ENCODE data around the gene LKAAEAR1. TPM values are rescaled to one million over a fixed set of nuclear protein-coding genes. Genes with fewer than 3 reads are reported as not detected.
A peak's percentile ranks its signal among the peaks of the same experiment; 100 is the strongest.

LKAAEAR1 gene
- polyA plus RNA-seq, 5 donors, result 0.30 to 1.3 (median 0.54) TPM; not detected in 2

DNA sequence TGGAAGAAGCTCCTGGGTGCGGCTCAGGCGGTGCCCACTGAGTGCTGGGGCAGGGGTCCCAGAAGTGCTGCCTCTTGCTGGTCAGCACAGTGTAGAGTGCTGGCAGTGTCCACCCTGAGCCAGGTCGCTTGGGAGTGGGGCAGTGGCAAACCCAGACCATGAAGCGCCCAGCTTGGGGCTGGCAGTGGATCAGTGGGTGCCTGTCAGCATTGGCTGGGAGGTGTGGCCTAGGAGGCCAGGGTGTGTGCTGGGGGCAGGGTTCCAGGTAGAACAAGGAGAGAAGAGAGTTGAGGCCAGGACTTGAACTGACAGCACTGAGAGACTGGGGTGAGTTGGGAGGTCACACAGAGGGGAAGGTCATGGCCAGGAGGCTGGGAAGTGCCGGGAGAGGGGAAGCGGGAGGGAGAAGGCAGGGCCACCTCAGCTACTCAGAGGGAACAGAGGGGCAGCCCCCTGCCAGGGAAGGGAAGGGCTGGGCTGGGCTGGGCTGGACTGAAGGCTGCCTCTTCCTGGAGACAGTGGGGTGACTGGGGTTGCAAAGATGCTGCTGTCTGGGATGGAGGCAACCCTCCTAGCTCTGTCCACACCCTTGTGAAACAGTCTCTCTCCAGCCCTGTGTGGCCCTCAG, 17.1 kb downstream of the LKAAEAR1 start:
- DNase-seq, result no peak

DNA sequence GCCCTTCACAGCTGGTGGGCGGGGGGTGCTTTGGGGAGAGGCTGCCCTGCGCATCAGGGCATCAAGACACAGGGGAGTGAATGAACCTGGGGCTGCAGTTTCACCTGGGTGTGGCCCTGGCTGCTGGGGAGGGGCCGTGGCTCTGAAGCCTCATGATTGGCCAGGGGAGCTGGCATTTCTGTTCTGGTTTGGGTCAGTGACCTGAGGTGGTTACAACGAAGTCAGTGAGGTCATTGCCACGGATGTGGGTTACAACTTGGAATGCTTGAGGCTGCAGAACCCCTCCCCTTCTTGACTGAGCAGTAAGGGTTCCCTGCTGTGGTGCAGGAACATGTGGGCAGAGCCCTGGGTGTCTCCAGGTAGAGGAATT, 18.2 kb downstream of the LKAAEAR1 start:
- no peak for DNase-seq

DNA sequence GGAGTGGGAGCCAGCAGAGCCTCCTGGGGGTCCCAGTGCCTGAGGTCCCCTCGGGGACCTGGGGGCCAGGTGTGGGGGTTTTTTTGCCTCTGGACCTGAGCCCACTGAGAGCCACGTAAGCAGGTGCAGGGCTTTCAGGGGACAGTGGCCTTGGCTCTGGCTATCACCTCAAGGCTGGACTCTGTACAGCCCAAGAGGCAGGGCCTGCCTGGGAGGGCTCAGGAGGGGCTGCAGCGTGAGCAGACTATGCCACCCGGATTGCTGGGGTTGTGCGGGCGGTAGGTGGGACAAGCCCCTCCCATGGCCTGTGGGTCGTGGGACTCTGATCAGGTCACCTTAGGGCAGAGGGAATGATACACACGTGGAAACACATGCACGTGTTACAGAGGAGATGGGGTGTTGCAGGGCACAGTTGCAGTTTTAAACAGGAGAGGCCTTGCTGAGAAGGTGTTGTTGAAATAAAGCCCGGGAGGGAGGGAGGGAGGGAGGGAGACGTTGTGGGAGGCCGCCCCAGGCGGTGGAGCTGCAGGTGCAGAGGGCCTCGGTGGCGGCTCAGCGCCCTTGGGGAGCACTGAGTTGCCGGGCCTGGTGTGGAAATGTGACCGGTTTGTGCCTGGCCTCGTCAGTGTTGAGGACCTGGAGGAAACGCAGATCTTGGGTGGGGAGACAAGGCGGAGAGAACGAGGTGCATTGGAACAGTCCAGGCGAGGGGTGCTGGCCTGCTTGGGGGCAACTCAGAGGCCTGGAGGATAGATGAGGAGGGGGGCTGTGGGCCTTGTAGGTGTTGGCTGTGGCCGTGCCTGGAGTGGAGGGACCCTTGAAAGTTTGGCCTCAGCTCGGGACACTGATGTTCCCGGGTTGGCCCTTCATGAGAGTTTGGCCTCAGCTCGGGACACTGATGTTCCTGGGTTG, 18.9 kb downstream of the LKAAEAR1 start:
- no peak for DNase-seq

DNA sequence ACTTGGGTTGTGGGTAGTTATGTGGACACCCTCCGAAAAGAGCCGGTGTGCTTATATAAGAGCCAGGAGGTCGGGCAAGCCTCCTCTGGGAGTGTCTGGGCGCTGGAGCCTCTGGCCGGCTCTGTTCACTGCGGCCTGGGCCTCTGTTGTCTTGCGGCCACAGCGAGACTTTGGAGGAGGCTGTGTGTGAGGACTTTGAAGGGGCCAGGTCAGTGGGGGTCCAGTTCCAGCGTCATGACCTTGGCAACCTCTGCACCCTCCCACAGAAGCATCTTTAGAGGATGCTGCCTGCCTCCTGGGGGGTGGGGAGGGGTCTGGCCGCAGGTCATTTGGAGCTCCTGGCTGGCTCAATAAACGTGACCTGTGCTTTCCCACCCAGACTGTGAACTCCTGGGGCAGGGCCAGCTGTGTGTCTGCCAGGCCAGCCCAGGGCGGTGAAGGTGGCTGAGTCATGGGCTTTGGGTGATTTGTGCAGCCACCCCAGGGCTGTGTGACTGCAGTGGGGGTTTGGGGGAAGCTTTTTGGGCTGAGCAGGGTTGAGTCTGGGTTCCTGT, 20.0 kb downstream of the LKAAEAR1 start:
- no peak for DNase-seq

DNA sequence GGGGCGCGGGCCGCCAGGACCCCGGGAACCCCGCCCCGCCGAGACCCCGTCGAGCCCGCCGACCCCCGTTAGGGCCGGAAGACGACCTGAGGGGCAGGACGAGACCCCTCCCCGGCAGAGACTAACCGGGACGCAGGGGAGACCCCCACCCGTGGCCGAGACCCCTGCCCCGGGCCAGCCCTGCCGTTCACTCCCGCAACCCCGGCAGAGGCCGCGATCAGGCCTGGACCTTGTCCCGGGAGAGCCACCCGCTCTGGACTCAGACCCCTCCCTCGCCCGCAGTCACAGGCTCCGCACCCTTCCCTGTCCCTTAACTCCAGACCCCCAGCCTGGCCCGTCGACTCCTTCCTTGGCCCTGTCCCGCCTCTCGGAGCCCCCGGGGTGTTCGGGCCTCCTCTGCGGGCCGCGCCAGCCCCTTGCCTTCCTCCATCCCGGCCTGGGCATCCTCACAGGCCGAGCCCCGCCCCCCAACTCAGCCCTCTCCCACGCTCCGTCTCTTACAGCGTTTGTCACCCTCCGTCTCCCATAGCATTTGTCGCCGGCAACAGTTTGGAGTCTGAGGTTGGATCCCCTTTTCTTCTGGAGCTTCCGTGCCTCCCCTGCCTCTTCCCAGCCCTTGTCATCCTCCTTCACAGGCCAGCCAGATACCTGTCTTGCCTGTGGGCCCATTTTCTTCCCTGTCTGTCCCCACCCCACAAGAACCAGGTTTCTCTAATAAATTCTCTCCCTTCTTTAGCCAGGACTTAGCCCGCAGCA, 20.6 kb downstream of the LKAAEAR1 start:
- no peak for DNase-seq

DNA sequence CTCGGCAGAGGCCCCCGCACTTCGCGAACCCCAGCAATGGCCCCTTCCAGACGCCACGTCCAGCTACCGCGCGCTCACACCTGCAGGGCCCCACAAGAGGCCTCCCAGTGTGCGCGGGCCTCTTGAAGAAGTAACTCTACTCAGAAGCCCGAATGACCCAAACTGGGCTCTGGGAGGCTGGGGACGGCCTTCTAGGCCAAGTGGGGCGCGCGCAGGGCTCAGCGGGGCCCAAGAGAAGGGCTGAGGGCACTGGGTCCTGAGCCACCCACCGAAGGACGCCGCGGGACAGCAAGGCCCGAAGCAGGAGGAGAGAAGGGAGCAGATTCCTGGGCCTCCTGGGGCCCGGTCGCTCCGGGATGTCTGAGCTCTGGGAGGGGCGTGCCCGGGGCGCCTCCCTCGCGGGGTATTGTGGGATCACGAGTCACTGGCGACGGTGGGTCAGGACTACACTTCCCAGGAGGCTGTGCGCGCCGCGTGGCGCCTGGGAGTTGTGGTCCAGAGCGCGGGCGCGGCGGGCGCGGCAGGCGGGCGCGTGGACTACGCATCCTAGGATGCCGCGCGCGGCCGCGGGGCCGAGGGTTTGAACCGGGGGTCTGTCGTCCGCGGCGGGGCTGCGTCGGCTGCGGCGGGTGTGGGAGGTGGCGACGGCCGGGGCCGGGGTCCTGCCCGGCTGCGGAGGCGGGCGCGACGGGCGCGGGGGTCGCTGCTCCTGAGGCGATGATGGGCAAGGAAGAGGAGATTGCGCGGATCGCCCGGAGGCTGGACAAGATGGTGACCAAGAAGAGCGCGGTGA, 21.4 kb downstream of the LKAAEAR1 start, which contains the start of gene TCEA2:
Gene TCEA2 (plus strand): TSS at position 603 of the 793 bp plus-strand sequence. CDS start 115 bp downstream, at position 718.
- DNase-seq, result peak; percentile 95 to 96

DNA sequence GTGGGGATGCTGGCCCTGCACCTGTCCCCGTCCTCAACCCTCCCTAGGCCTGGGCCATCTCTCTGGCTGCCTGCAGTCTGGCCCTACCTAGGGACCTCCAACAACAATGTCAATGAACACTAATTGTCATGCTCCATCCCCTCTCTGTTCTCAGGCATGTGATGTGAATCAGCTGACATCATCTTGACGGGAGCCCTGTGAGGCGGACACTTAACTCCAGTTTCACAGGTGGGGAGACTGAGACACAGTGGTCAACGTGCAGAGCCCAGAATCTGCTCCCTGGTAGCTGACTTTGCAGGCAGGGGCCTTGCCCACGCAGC, 22.0 kb downstream of the LKAAEAR1 start:
- DNase-seq, result no peak

DNA sequence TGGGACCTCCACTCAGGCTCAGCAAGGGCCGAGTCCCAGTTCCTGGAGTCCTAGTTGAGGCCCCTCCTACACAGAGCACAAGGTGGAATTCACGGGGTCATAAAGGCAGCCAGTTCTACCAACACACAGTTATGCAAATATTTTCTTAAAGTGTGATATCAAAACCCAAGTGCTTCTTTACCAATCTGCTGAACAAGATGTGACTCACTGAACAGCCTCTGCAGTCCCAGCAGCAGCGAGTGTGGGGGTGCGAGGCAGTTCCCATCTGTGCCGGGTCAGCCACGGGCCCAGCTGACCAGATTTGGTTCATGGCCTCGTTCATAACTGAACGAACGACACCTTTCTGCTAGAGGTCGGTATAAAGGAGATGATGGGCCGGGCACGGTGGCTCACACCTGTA, 25.7 kb downstream of the LKAAEAR1 start:
- no peak for DNase-seq

DNA sequence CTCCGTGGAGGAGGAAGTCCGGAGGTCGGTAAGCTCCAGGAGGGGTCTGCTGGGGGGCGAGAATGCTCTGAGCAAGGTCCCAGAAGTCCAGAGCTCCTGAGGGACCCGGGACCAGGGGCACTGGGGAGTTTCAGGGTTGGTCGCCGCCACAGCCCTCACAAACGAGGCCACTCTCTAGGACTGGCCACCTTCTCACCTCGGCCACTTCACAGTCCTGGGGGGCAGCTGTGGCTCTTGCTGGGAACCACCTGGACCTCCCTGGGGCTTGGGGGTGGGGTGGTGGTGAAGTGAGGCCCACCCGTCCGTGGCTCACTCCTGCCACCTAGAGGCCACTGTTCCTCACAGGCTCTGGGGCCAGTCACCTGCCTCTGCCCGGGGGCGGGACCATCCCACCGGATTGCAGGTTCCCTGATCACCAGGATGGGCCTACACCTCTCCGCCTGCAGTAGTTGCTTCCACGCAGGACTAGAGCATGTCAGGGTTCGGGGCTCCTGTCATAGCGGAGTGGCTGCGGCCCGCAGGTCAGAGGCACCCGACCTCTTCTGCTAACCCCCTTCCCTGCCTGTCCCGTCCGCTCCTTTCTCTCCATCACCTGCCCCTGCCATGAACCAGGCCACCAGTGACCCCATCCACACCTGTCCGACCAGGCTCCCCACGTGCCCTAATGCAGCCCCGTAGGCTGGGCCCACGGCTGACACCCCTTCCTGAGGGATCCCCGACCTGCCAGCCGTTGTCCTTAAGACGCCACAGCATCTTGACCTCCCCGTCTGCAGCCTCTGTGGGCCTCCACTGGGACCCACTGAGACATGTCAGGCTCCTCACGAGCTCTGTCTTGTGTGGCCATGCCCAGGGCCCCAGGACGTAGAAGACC, 26.3 kb downstream of the LKAAEAR1 start:
- DNase-seq, result no peak

DNA sequence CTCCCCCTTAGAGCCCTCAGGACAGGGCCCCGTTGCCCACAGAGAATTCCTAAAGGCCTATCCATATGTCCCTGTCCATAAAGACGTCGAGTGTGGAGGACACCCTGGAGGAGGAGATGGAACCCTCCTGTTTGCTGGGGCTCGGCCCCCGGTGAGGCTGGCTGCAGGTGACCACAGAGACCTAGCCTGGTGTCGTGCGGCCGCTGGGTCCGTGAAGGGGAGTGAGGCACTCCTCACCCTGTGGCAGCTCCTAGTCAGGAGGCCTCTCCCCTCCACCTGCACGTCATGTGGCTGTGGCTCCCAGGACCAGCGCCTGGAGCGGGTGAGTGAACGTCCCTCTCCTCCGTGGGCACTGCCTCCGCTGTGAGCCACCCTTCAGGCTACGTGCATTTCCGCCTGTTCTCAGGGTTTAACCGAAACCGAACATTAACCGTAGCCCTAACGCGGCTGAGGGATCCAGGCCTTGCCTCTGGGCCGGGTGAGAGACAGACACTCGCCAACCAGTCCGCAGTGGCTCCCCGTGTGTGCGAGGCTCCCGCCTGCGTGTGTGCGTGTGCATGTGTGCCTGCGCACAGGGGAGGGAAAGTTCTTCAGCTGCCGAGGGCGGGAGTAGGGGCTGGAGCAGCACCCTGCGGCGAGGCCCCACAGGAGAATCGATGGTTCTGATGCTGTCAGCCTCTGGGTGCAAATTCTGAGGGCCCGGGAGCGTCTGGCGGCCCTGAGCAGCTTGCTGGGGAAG, 27.1 kb downstream of the LKAAEAR1 start:
- no peak for DNase-seq

DNA sequence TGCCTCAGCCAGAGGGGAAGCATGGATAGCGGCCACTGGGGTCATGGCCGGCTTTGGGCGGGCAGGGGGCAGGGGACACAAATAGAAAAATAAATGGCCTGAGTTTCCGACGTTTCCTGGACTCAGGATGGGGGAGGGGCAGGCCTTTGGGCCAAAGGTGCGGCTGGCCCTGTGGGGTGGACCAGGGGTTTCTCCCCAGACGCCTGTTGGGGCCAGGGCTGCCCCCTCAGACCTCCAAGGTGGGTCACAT, 27.6 kb downstream of the LKAAEAR1 start:
- no peak for DNase-seq

DNA sequence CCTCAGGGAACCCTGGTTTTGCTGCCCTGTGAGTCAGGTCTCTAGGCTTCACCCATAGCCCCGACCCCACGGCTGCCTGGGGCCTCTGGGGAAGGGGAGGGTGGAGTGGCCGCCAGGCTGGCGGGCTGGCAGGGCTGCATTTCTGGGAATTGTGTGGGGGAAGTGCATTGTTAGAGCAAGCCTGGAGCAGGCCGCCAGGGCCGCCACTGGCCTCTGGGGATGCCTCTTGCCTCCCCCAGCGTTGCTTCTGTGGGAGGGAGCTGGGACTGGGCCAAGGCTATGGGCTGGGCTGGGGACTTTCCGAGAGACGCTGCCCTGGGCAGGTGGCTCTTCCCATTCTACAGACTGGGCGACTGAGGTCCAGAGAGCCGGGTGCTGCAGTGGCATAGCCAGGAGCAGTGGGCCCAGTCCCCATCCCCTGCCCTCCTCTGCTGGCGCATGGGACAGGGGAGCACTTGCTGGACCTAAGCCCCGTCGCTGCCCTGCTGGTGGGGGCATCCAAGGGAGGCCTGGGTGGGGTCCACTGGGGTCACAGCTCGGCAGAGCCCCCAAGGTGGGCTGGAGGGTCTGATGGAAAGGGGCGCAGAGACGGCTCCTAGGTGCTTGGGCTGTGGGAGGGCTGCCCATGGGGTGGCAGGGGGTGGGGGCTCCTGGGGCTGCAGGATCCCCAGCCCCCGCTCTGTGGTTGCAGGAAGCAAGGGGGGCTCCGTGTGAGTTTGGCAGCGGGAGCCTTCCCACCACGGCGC, 28.1 kb downstream of the LKAAEAR1 start:
- DNase-seq, result peak in 1 of 2 donors; percentile 61

DNA sequence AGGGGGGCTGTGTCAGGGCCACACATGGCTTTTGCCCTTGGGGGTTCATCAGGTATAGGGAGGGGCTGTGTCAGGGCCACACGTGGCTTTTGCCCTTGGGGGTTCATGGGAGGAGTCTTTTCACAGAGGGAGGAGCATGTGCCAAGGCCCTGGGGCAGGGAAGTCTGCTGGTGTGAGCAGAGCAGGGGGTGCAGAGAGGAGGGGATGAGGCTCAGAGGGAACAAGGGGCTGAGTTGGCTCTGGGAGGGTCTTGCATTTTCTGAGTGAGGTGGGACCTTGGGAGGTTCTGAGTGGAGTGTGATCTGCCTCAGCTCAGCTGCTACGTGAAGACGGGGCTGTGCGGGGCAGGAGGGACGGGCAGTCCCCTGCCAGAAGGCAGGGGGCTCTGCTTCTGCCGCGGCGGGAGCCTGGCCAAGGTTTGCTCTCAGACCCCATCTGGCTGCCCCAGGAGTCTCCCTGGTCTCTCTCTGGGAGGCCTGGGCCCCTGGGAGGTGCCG, 28.8 kb downstream of the LKAAEAR1 start:
- no peak for DNase-seq

DNA sequence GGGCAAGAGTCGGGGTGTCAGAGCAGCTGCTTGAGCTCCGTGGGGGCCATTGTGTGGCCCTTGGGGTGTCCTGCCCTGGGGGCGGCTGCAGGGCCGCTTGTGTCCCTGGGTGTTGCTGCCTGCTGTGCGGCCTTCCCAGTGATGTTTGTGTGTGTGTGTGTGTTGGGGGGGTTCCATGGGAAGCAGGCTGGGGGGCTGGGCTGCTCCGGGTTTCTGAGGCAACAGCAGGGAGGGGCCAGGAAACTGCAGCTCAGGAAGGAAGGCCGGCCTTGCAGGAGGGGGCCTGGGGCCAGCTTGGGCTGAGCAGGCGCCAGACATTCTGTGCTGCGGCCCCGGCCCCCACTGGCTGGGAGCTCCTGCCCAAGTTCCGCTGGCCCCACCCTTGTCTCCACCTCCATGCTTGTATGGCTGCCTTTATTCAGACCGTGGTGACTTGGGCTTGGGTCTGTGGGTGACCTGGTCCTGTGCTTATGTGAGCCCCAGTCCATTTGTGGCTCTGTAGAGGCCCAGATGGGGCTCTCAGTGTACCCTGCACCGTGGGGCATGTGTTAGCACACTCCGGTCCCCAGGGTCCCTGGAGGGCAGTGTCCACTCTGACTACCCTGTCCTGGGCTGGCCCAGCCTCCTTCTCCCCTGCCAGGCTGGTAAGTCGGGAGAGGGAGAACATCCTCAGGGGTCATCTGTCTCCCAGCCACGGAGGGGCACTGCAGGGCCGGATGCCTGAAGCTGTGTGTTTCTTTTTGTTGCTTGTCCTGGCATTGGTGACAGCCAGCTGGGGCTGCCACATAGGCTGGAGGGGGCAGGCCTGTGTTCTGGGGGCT, 30.1 kb downstream of the LKAAEAR1 start:
- peak; percentile 83 to 85 for DNase-seq

DNA sequence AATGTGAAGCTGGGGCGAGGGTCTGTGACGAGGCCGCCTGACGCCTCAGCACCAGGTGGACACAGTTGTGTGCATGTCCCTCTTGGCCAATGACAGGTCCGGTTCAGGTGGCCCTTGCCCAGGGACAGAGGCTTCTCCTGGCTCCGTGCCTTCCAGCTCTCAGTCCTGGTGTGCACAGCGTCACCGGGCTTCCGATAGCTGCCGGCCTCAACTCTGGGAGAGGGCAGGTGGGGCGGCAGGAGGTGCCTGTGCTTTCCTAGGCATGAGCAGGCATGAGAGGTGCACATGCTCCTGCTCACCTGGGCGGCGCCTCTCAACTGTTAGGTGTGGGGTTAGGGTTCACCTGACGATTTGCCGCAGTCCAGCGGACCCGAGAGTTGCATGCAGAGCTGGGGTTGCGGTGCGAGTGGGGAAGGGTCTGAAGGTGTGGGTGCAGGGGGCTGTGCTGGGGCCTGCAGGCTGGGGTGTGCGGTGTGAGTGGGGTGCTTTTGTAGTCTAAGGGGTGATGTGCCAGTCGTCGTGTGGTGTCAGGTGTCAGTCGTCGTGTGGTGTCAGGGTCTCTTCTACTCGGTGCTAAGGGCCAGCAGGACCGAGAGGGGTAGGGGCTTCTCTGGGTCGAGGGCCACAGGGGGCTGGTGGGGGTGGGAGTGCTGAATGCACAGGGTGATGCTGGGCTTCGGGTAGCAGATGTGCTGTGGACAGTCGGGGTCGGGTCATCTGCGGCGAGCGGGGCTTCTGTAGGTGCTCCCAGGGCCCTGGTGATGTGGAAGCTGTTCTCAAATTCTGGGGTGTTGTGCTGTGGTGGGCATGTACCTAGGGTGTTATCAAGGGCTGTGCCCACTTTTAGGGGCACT, 31.0 kb downstream of the LKAAEAR1 start:
- DNase-seq, result no peak

DNA sequence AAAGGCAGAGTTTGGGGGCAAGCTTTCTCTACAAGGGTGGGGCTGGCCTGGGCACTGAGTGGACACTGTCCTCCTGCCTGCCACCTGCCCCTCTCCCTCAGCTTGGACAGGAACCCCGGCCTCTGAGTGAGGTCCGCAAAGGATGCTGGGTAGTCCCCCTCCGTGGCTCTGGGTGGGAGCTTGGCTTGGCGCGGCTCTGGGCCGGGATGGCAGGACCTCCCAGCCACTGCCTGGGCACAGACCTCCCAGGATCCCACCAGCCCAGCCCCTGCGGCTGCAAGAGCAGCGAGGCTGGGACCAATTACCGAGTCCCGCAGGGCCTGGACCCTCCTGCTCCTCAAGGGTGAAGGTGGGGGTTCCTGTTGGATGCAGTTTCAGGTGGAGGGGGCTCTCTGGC, 31.9 kb downstream of the LKAAEAR1 start:
- DNase-seq, result no peak

Measured in right lung (tissue), 5 donors.